PFSK-1 (cell line): Measurements from ENCODE around the gene HSBP1L1.

Experiments
- SIN3A ChIP-seq: IDR thresholded peaks from 2 replicates; pipeline ENCODE4 v1.6.1; 2012; ENCODE audit warnings: mild to moderate bottlenecking, low read length, moderate library complexity, borderline replicate concordance; ENCODE audit not compliant: insufficient read depth
- TAF1 ChIP-seq: IDR thresholded peaks from 2 replicates; pipeline ENCODE4 v1.6.1; 2012; ENCODE audit warnings: low read length, control low read depth, borderline replicate concordance; ENCODE audit not compliant: insufficient read depth
- TF ChIP-seq, protein P1 (sequence below), 2 experiments: IDR thresholded peaks; 2 replicates each; pipeline versions ENCODE4 v1.6.1 to v1.8.0; 2011 to 2012; ENCODE audit warnings: low read depth in 2 of 2, low read length in 2 of 2, control low read depth in 1 of 2, inconsistent platforms in 1 of 2, mild to moderate bottlenecking in 1 of 2, moderate library complexity in 1 of 2; ENCODE audit not compliant: insufficient read depth in 1 of 2

DNA sequence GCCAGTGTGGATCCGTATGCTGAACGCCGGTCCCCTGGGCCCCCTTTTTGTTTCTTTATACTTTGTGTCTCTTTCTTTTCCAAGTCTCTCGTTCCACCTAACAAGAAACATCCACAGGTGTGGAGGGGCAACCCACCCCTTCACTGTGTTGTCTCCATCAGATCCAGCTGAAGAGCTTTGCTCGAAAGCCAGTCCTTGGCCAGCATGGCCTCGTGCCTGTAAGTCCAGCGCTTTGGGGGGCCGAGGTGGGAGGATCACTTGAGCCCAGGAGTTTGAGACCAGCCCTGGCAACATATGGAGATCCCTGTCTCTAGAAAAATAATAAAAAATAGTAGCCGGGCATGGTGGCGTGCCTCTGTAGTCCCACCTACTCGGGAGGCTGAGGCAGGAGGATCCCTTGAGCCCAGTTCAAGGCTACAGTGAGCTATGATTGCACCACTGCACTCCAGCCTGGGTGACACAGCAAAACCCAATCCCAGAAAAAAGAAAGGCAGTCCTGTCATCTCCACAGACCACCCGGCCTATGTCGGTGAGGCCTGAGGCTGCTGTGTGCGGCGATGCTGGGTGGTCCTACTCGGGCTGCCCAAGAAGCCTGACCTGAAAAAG, 3.4 kb upstream of the HSBP1L1 start:
- TF ChIP-seq, protein P1, sequence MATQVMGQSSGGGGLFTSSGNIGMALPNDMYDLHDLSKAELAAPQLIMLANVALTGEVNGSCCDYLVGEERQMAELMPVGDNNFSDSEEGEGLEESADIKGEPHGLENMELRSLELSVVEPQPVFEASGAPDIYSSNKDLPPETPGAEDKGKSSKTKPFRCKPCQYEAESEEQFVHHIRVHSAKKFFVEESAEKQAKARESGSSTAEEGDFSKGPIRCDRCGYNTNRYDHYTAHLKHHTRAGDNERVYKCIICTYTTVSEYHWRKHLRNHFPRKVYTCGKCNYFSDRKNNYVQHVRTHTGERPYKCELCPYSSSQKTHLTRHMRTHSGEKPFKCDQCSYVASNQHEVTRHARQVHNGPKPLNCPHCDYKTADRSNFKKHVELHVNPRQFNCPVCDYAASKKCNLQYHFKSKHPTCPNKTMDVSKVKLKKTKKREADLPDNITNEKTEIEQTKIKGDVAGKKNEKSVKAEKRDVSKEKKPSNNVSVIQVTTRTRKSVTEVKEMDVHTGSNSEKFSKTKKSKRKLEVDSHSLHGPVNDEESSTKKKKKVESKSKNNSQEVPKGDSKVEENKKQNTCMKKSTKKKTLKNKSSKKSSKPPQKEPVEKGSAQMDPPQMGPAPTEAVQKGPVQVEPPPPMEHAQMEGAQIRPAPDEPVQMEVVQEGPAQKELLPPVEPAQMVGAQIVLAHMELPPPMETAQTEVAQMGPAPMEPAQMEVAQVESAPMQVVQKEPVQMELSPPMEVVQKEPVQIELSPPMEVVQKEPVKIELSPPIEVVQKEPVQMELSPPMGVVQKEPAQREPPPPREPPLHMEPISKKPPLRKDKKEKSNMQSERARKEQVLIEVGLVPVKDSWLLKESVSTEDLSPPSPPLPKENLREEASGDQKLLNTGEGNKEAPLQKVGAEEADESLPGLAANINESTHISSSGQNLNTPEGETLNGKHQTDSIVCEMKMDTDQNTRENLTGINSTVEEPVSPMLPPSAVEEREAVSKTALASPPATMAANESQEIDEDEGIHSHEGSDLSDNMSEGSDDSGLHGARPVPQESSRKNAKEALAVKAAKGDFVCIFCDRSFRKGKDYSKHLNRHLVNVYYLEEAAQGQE (IDR thresholded peaks at IDR 0.05; ENCODE audit: insufficient read depth in 1 of 2, low read depth in 2 of 2, low read length in 2 of 2): no peak
- no peak for TF ChIP-seq SIN3A
- no peak for TF ChIP-seq TAF1
